Rectal smooth muscle tissue (tissue), 1 donor: ENCODE measurements around the gene OTP.

Experiments
- H3K27ac ChIP-seq: one replicate; pipeline ENCODE4 v1.7.0; 2013; ENCODE audit warnings: low read depth, low read length, inconsistent platforms
- H3K27me3 ChIP-seq: one replicate; pipeline ENCODE4 v1.7.0; 2013; ENCODE audit warnings: low read length; ENCODE audit not compliant: control insufficient read depth, insufficient read depth
- H3K36me3 ChIP-seq: one replicate; pipeline ENCODE4 v1.7.0; 2013; ENCODE audit warnings: low read length; ENCODE audit not compliant: control insufficient read depth, insufficient read depth
- H3K4me1 ChIP-seq: one replicate; pipeline ENCODE4 v1.7.0; 2013; ENCODE audit warnings: low read length; ENCODE audit not compliant: control insufficient read depth, insufficient read depth
- H3K4me3 ChIP-seq: one replicate; pipeline ENCODE4 v1.7.0; 2013; ENCODE audit warnings: low read length
- H3K9ac ChIP-seq: one replicate; pipeline ENCODE4 v1.7.0; 2013; ENCODE audit warnings: low read length

OTP gene

GRCh38 chr5:77644371-77645157 lies 6.1 kb upstream of the OTP start:
- H3K4me3 ChIP-seq = no peak overlapping the region
- H3K9ac ChIP-seq = no peak overlapping the region
- H3K27me3 ChIP-seq = peaks cover 35% of the 10 kb centered on the region
- H3K4me1 ChIP-seq = peaks cover 5% of the 10 kb centered on the region
- H3K27ac ChIP-seq = no peak overlapping the region
- H3K36me3 ChIP-seq = no peaks in the 10 kb centered on the region

- no peak overlapping the region for H3K27ac ChIP-seq
- peaks cover 41% of the 10 kb centered on the region for H3K27me3 ChIP-seq
- peaks cover 5% of the 10 kb centered on the region for H3K4me1 ChIP-seq
- H3K36me3 ChIP-seq = no peaks in the 10 kb centered on the region
- H3K9ac ChIP-seq = no peak overlapping the region
- no peak overlapping the region for H3K4me3 ChIP-seq
Measured at GRCh38 chr5:77643654-77644370, 5.3 kb upstream of the OTP start.

GRCh38 chr5:77642738-77643653 lies 4.5 kb upstream of the OTP start:
- Histone ChIP-seq H3K36me3 (no peaks in the 10 kb centered on the region), H3K27me3 (peaks cover 45% of the 10 kb centered on the region), H3K9ac (no peak overlapping the region), H3K4me1 (peaks cover 5% of the 10 kb centered on the region), H3K27ac (no peak overlapping the region), H3K4me3 (no peak overlapping the region)

GRCh38 chr5:77641963-77642737 lies 3.6 kb upstream of the OTP start:
- Histone ChIP-seq H3K27me3 (peaks cover 52% of the 10 kb centered on the region), H3K27ac (no peak overlapping the region), H3K36me3 (no peaks in the 10 kb centered on the region), H3K4me3 (no peak overlapping the region), H3K4me1 (peaks cover 5% of the 10 kb centered on the region), H3K9ac (no peak overlapping the region)

- H3K4me3 ChIP-seq = no peak overlapping the region
- peaks cover 59% of the 10 kb centered on the region for H3K27me3 ChIP-seq
- no peaks in the 10 kb centered on the region for H3K36me3 ChIP-seq
- H3K27ac ChIP-seq = no peak overlapping the region
- no peak overlapping the region for H3K9ac ChIP-seq
- H3K4me1 ChIP-seq = peaks cover 7% of the 10 kb centered on the region
Measured at GRCh38 chr5:77641397-77641943, 3.0 kb upstream of the OTP start.

GRCh38 chr5:77640589-77641396 lies 2.3 kb upstream of the OTP start:
- H3K27me3 ChIP-seq = peaks cover 65% of the 10 kb centered on the region
- H3K36me3 ChIP-seq = no peaks in the 10 kb centered on the region
- no peak overlapping the region for H3K4me3 ChIP-seq
- H3K4me1 ChIP-seq = peaks cover 7% of the 10 kb centered on the region
- no peak overlapping the region for H3K9ac ChIP-seq
- H3K27ac ChIP-seq = no peak overlapping the region

- H3K4me3 ChIP-seq = no peak overlapping the region
- H3K9ac ChIP-seq = no peak overlapping the region
- H3K36me3 ChIP-seq = no peaks in the 10 kb centered on the region
- H3K27me3 ChIP-seq = peaks cover 56% of the 10 kb centered on the region
- H3K27ac ChIP-seq = no peak overlapping the region
- H3K4me1 ChIP-seq = peaks cover 2% of the 10 kb centered on the region
Measured at GRCh38 chr5:77638763-77639671, 504 bp upstream of the OTP start.

- no peak overlapping the region for H3K9ac ChIP-seq
- H3K36me3 ChIP-seq = no peaks in the 10 kb centered on the region
- H3K4me1 ChIP-seq = peaks cover 2% of the 10 kb centered on the region
- peaks cover 58% of the 10 kb centered on the region for H3K27me3 ChIP-seq
- no peak overlapping the region for H3K27ac ChIP-seq
- H3K4me3 ChIP-seq = no peak overlapping the region
Measured at GRCh38 chr5:77637170-77637997, 1.1 kb downstream of the OTP start.

GRCh38 chr5:77636641-77637169 lies 1.8 kb downstream of the OTP start:
- H3K4me3 ChIP-seq = no peak overlapping the region
- H3K4me1 ChIP-seq = peaks cover 2% of the 10 kb centered on the region
- H3K36me3 ChIP-seq = no peaks in the 10 kb centered on the region
- H3K9ac ChIP-seq = no peak overlapping the region
- H3K27ac ChIP-seq = no peak overlapping the region
- peaks cover 58% of the 10 kb centered on the region for H3K27me3 ChIP-seq
